ENCODE measurements around the gene ENTREP3. TPM values are rescaled to one million over a fixed set of nuclear protein-coding genes. Genes with fewer than 3 reads are reported as not detected.
"Not testable (repeated sequence)": the region's sequence is repeated elsewhere in the genome, so short reads cannot be mapped to it uniquely, and the experiment has no call there.

Gene ENTREP3
- total RNA-seq, 1 experiment from 2014 or later, result 11.4 TPM

DNA sequence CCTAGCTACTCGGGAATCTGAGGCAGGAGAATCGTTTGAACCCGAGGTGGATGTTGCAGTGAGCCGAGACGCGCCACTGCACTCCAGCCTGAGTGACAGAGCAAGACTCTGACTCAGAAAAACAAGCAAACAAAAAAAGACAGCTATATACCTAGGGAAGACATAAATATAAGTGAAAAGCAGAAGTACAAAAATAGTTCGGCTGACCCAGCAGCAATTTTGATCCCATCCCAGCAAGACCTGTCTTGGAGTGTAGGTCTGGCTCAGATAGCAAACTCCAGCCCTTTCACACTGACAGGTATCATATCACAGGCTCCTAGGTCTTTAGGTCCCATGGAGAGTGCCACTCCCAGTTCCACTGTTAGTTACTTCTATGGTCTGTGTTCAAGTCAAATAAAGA, 32.2 kb downstream of the ENTREP3 start:
- DNase-seq (ENCODE audit: low spot score), result no peak

DNA sequence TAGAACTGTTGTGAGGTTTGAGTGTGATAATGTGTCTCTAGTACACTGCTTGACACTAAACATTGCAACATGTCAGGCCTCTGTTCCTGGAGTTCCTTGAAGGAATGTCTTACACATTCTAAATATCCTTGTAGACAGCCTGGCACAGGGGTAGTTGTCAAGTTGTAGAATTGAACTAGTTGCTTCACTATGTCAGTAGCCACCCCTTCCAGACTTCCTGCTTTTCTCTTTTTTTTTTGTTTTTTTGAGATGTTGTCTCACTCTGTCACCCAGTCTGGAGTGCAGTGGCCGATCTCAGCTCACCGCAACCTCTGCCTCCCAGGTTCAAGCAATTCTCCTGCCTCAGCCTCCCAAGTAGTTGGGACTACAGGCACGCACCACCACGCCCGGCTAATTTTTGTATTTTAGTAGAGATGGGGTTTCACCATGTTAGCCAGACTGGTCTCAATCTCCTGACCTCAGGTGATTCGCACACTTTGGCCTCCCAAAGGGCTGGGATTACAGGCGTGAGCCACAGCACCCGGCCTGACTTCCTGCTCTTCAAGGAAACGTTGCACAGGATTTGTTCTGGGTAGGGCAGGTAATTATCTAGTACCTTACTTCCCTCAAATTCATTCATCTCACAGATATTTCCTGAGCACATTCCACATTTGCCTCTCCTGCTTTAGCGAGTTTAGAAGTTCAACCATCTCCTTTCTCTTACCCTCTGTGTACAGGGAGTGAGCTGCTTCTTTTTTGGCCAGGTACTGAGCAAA, 34.9 kb downstream of the ENTREP3 start:
- not testable (repeated sequence) for DNase-seq (ENCODE audit: low spot score)

DNA sequence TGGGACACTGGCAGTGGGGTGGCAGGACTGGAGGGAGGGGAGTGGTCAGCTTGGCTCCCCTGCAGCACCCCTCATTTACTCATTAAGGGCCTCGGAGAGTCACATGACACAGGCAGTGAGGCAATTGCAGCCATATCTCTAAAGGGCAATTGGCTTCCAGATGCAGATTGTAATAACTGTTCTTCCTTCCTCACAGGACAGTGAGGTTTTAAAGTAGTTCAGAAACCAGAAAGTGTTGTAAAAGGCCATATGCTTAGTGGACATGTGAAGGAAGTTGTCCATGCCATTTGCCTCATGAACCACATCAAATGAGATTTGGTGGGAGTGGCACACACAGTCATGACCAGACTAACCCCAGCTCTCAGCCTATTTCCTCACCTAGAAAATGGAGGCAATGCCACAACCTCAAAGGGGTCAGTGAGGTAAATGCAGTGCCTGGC, 35.7 kb downstream of the ENTREP3 start:
- no peak for DNase-seq (ENCODE audit: low spot score)

DNA sequence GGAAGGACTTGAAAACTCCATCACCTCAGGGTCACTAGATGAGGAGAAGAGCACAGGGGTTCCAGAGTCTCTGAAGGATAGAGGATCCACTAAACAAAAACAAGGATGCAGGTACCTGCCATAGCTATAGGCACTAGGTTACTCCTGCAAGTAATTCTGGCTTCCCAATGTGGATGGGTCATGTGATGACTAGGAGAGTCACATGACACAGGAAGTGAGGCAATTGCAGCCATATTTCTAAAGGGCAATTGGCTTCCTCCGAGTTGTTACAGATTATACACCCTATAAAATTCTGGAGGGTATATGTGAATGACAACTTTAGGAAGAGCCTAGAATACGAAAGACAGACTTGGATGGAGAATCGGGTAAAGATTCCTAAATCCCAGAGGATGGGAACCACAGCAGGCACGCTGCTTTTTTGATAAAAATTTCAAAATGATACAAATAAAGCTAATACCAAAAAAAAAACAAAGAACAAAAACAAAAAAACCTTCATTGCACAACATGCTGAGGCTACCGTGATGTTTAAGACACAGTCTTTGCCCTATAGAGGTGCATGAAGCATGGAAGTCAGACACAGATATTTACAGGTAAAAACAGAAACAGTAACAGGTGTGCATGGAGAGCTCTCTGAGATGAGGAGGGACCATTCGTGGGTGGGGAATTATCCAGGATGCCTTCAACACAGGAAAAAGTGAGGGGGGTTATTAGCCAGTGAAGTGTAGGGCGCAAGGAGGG, 36.3 kb downstream of the ENTREP3 start:
- DNase-seq (ENCODE audit: low spot score), result peak; percentile 82

DNA sequence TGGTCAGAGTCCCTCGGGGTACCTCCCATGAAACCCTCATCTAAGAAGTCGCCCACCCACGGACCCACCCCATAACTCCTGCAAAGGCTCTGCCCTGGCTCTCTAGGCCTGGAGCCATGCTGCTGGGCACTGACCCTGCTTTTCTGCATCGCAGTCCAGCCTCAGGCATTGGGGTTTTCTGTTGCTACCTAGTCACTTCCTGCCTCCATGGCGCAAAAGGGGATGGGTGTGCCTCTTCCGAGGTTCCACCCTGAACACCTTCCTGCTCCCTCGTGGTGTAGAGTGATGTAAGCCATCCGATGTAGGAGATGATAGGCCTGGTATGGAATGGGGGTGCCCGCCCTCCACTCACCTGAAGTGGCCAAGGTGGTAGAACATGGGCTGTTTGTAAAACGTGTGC, 40.6 kb downstream of the ENTREP3 start:
- not testable (repeated sequence) for DNase-seq (ENCODE audit: low spot score)

DNA sequence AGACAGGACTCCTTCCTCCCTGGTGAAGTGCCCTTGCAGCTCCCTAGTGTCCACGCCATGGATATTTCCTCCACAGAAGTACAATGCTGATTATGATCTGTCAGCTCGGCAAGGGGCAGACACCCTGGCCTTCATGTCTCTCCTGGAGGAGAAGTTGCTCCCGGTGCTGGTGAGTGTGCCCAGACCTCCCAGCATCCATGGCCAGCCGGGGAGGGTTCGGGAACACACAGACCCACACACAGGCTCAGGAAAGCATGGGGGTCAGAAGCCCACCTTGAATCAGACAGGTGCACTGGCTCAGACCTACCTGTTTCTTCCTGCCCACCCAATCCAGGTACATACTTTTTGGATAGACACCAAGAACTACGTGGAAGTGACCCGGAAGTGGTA, 43.2 kb downstream of the ENTREP3 start:
- not testable (repeated sequence) for DNase-seq (ENCODE audit: low spot score)

DNA sequence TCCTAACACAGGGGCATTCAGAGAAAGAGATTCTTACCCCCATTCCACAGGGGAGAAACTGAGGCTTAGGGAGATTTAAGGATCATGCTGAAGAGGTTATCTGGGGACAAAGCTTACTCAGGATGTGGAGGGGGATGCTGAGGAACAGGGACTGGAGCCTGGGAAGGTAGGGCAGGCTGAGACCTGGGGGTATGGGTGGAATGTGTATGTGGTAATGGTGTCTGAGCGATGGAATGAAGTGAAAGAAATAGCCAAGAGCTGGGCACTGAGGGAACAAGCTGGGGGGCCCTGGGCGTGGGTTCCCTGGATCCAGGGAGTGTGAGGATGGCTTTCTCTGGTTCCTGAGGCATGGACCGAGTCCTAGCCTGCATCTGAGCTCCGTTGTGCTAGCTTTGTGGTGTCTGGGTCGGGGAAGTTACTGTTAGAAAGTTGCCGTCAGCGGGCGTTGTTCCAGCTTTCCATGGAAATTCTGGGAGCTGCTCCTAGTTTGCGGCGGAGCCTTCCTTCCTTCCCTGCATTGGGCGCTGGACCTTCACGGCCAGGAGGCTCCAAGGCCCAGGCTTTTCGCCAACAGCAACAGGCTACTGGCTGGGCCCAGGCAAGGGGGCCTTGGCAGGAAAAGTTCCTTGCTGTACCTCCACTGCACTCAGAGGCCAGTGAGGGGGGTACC, 43.8 kb downstream of the ENTREP3 start:
- not testable (repeated sequence) for DNase-seq (ENCODE audit: low spot score)

DNA sequence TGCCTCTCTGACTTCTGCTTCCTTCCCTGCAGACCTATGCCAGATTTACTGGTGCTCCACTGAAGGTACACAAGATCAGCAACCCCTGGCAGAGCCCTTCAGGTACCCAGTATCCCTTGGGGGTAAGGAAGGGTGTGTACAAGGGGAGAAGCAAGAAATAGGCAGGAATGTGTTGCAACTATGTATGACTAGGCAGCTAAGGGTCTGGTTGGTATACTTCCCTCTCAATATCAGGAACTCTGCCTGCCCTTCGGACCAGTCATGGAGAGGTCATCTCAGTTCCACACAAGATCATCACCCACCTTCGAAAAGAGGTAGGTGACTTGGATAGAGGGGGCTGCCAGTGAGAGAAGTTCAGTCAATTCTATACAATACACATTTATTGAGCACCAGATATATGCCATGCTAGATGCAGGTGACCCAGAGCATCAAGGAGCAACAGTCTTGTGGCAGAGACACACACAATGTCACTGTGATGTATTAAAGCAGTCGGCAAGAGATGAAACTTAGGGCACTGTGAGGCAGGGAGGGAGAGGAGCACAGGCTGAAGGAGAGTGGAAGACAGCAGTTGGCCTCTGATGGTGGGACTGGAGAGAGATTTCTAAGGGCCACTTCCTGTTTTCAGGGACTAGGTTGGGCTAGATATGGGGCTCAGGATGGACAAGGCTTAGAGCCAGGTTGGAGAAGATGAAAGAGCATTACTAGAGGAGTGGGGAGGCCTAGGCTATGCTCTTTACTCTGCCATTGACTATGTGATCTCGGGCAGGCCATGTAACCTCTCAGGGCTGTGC, 44.8 kb downstream of the ENTREP3 start:
- DNase-seq (ENCODE audit: low spot score), result no peak

DNA sequence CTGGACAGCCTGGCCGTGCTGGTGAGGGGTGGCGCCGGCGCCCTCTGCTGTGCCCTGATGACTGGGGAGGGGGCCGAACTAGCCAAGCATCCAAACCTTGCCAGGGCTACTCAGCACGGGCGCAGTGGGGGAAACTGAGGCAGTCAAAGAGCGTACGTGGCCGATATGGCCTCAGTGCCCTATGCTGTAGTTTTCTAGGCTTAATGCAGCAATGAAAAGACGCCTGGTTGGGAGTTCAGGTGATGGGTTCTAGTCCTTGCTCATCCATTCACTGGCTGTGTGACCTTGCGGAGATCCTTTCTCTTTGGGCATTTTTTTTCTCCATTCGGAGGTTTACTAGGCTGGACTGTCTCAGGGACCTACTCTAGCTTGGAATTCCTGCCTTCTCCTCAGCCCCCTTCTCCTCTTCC, 46.0 kb downstream of the ENTREP3 start:
- no peak for DNase-seq (ENCODE audit: low spot score)

DNA sequence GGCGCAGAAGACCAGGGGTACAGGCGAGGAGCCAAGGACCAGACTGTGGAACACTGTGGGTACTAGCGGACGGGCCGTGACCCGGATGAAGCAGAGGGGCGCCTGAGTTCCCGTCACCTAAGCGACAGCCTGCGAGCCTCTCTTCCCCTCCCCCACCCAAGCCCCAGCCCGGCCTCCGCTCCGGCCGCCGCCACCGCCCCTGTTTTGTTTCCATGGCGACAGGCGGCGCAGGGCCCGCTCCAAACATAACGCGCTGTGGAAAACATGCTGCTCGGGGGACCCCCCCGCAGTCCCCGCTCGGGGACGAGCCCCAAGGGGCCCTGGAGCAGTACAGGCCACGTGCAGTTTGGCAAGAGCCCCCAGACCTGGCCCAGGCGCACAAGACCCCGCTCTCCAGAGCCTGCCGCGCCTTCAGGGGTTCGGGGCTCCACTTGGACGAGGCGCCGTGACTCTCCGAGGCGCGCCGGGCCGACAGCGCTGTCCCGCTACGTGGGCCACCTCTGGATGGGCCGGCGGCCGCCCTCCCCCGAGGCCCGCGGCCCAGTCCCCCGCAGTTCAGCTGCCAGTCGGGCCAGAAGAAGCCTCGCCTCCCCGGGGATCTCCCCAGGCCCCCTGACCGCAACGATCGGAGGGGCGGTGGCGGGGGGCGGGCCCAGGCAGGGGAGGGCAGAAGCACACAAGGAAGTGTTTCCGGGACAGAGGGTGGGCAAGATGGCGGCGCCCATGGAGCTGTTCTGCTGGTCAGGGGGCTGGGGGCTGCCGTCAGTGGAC, 46.6 kb downstream of the ENTREP3 start, which contains the start of gene MTX1:
Gene MTX1, plus strand, starts transcription at position 155 of the 771 bp plus-strand sequence. Its CDS starts 110 bp downstream, at position 265.
- peak; percentile 81 for DNase-seq (ENCODE audit: low spot score)

DNA sequence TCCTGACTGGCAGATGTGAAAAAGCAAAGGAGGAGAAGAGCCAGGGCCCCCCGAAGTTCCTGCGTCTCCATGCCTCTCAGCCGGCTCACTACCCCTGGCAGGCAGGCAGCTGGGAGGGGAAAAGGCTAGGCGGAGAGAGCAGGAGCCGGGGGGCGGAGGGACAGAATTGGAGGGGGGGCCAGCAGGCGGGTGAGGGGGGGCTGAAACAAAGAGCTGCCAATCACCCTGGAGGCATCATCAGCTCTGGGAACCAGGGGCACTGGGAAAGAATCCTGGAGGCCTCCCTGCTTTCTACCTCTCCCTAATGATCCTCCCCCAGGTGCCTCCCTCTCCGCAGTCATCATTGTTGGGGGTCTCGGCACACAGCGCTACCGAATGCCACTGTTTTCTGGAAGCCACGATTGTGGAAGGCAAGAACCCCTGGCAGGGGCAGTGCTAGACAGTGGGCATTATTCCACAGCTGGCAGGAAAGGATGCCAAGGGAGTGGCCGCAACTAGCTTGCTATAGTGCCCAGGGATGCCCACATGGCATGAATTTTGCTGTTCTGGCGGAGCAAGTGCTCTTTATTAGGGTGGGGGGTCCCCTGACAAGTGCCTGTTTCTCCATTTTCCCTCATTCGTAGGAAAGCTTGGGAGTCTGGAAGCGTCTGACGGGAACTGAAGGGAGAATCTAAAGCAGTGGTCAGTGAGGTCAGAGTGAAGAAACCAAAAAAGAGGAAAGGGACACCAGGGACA, 47.3 kb downstream of the ENTREP3 start, which contains the start of gene THBS3:
Gene THBS3, minus strand, starts transcription at position 92 of the 735 bp plus-strand sequence. Its CDS starts 21 bp downstream, at position 71.
- peak; percentile 48 for DNase-seq (ENCODE audit: low spot score)

DNA sequence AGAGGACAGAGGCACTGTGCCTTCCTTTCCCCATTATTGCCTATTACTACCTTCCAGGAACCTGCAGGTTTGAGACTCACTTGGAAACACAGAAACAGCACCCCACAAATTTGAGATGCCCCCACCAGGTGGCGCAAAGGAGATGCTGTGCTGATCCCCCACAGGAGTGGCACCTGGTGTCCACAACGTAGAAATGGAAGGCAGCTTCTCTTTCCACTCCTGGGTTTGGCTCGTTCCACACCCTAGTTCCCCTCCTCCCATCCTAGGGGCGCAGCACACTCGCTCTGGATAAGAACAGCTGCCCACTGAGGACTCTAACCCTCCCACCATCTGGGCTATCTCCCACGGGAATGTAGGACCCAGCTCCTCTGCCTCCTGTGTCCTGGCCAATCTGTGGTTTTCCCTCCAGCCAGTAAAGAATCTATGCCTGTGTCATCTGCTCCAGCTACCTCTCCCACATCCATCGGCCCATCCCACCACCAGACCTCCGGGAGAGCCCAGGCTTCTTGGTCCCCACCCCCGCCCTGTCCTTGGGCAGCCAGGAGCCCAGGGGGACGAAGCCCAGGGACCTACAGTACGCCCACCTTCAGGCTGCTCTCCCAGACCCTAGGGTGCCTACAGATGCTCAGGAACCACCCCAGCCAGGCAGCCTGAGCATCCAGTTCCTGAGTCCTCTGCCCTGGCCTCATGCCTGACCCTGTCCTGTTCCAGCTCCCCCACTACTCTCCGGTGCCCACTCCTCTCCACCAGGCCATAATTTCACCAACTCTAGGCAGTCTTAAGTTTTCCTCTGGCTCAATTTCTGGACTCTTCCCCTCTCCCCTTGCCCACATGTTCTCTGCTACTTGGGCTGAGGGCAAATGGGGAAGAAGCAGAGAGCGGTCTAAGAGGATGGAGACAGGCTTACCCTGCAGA, 48.1 kb downstream of the ENTREP3 start:
- peak; percentile 87 for DNase-seq (ENCODE audit: low spot score)

DNA sequence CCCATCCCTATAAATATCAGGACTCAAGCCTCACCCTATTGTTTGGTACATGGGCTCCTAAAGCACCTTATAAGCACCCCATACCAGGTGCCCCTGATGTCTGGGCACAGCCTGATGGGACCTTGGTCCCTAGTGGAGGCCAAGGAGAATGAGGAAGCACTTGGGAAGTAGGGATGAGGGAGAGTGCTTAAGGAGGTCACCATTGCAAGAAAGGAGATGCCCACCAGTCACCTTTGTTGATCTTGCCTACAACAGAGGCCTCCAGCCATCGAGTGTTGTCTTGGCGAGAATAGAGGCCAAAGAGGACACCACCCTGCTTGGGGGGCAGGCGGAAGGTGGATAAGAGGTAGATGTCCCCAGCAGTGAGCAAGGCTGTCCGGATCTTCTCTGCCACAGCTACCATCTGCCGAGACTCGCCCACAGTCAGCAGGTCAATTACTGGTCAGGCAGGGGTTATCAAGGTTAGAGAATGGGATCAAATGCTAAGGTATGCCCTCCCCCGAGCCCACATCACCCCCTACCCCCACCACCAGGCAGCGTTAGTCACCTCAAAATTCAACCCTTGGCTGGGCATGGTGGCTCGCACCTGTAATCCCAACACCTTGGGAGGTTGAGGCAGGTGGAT, 49.2 kb downstream of the ENTREP3 start:
- DNase-seq (ENCODE audit: low spot score), result no peak

DNA sequence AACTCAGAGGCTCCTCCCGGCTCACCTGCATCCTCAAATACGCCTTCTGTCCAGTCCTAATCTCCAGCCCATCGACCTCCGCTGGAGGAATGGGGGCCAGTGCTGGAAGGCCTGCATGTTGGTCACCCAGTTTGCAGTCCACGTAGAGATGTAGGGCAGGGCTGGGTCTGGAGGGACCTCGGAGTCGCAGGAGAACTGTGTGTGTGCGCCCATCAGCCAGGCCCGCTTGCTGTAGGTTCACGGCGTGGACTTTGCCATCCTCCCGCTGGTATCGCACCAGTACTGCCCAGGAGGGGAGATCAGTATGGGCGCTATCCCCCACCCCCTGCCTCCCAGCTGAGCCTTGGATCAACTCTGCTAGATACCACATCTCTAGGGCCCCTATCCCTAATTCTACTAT, 50.2 kb downstream of the ENTREP3 start:
- DNase-seq (ENCODE audit: low spot score), result no peak

DNA sequence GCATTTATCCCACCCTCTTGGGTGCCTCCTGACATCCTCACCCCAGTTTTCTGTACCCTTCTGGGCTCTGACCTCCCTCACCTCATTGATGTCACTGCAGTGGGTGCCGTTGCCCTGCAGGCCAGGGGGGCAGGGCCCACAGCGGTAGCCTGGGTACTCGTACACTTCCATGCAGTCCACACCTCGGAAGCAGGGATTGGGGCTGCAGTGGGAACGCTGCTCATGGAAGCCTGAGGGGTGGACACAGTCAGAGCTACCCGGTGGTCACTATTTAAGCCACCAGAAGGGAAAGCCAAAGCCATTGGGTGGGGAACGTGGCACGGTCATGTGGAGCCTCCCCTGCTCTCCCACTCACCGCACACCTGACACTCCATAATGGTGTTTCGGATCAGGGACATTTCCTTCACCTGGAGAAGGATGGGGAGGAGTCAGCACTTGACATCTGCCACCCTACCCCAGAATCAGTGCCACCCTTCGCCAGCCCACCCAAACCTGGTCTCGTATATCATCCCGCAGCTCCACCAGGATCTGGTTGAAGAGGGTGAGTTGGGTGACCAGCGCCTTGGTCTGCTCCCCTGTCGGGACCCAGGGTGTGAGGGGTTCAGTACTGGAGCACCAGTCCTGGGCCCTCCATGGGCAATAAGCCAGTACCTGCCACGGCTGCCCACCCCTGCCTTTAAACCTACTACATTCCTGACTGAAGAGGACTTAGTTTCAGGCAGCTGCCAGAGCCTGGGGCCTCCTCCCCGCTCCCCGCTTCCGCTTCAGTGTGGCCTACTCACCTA, 52.4 kb downstream of the ENTREP3 start:
- DNase-seq (ENCODE audit: low spot score), result no peak

DNA sequence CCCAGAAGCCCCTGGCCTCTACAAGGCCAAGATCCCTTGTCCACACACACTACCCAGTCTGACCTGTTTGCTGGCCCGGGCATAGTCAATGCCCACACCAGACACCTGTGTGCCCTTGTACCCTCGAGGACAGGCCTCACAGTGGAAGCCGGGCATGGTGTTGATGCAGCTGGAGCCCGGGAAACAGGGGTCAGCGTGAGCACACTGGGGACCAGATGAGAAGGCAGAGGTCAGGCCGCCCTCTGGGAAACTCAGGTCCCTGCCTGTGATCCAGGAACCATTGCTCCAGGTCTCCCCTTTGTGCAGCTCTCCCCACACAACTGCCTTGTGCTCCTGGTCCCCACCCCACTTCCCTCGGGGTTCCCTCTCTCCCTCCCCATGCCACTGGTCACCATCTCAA, 53.1 kb downstream of the ENTREP3 start:
- DNase-seq (ENCODE audit: low spot score), result no peak

DNA sequence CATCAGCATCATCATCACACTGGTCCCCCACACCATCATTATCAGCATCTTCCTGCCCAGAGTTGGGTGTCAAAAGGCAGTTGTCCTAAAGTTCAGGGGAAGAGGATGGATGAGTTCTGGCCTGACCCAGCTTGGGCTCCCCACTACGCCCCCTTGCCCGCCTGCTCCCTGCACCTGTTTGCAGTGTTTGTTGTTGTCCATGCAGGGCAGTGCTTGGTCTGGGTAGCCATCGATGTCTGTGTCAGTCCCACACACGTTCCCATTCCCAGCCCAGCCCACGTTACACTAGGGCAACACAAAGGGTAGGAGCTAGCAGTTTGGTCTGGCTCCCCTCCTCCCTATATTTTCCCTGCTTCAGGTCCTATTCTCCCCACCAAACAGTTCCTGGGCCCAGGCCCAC, 54.4 kb downstream of the ENTREP3 start:
- DNase-seq (ENCODE audit: low spot score), result no peak

DNA sequence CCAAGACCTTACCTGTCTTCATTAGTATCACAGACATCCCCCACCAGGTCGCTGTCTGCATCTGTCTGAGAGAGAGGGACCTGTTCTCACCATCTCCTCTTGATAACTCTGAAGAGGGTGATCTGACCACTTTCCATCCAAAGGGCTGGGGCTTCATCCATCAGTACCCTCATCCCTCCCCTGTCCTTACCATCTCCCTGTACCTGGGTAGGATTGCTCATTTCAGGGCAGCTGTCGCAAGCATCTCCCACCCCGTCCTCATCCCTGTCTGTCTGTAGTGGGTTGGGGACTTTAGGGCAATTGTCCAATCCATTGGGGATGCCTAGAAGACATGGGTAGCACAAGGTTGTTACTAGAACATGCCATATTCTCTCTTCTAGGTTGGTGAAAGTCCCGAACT, 55.5 kb downstream of the ENTREP3 start:
- DNase-seq (ENCODE audit: low spot score), result no peak

Measured in A172 (cell line).